ENCODE data around the gene KLK11.

KLK11 gene

DNA sequence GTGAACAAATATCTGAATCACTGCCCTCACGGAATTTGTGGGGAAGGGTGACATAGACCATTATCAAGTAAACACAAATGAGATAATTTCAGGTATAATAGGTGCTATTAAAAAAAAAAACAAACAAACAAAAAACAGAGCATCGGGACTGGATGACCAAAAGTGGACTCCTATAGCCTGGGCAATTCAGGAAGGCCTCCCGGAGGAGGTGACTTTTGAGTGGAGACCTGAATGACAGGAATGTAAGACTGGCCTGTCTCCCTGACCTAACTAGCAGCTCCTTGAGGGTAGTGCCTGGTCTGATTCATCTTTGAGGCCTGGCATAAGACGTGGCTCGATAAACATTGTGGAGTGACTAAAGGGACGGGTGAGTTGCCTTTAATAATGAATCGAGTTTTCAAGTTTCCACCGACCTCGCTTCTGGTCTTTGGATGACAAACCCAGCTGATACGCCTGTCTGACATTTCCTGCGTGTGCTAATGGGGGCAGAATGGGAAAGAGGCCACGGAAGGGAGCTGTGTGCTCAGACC is 13.7 kb downstream of the KLK11 start:
- Histone ChIP-seq H3K79me2 (ENCODE audit: insufficient read depth, low read length) (no peaks in the 10 kb centered on the region), H3K27me3 (ENCODE audit: insufficient read depth, low read length, poor library complexity) (no peaks in the 10 kb centered on the region), H3K4me2 (ENCODE audit: insufficient read depth, low read length) (no peak overlapping the region), H3K27ac (ENCODE audit: low read length) (no peak overlapping the region), H3K4me3 (ENCODE audit: low read depth in 1 of 2, low read length in 2 of 2) (no peak overlapping the region), H3K9ac (ENCODE audit: low read depth, low read length) (no peak overlapping the region), H3K4me1 (ENCODE audit: insufficient read depth, low read length) (no peaks in the 10 kb centered on the region), H2AFZ (ENCODE audit: low read depth, low read length) (no peak overlapping the region), H4K20me1 (ENCODE audit: insufficient read depth, low read length) (no peaks in the 10 kb centered on the region), H3K9me3 (ENCODE audit: insufficient read depth, low read length, severe bottlenecking) (no peaks in the 10 kb centered on the region), H3K36me3 (ENCODE audit: insufficient read depth, low read length) (no peaks in the 10 kb centered on the region)
- no peak for ATAC-seq (ENCODE audit: insufficient read depth, low read depth)
- TF ChIP-seq, protein P1, sequence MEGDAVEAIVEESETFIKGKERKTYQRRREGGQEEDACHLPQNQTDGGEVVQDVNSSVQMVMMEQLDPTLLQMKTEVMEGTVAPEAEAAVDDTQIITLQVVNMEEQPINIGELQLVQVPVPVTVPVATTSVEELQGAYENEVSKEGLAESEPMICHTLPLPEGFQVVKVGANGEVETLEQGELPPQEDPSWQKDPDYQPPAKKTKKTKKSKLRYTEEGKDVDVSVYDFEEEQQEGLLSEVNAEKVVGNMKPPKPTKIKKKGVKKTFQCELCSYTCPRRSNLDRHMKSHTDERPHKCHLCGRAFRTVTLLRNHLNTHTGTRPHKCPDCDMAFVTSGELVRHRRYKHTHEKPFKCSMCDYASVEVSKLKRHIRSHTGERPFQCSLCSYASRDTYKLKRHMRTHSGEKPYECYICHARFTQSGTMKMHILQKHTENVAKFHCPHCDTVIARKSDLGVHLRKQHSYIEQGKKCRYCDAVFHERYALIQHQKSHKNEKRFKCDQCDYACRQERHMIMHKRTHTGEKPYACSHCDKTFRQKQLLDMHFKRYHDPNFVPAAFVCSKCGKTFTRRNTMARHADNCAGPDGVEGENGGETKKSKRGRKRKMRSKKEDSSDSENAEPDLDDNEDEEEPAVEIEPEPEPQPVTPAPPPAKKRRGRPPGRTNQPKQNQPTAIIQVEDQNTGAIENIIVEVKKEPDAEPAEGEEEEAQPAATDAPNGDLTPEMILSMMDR (IDR thresholded peaks at IDR 0.05; ENCODE audit: borderline replicate concordance, extremely low read depth, low read length, poor library complexity, severe bottlenecking): no peak
- no peak for TF ChIP-seq EZH2 (IDR thresholded peaks at IDR 0.05; ENCODE audit: borderline replicate concordance, low read depth, low read length, severe bottlenecking)
- no peak for DNase-seq

DNA sequence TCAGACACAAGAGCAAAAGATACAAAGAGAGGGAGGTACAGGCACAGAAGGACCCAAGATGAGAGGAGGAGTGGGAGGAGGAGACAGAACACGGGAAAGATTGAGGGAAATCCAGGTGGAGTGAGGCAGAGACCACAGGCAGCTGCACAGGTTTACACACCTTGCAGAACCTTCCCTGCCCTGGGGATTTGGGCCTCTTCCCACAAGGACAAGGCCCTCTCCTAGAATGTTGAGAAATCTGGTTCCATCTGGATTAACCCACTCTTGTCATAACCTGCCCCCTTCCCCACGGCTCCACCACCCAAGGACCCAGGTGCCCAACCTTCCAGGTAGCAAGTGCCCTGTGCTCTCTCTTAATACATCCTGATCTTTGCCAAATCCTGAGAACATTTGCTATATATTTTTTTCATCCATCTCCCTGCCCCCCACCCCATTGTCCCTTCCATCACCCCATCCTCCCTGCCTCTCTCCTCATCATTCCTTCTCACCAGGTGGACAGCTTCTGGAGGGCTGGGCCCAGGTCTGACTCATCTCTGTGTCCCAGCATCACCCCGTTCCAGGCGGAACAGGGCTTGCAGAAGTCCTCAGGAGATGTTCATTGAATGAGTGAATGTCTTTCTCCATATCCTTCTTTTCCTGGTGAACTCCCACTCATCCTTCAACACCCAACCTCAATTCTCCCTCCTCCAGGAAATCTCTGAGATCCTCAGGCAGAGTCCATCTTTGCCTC is 16.2 kb downstream of the KLK11 start:
- Histone ChIP-seq H3K4me1 (ENCODE audit: insufficient read depth, low read length) (no peaks in the 10 kb centered on the region), H3K27me3 (ENCODE audit: insufficient read depth, low read length, poor library complexity) (no peaks in the 10 kb centered on the region), H3K9me3 (ENCODE audit: insufficient read depth, low read length, severe bottlenecking) (no peaks in the 10 kb centered on the region), H3K4me3 (ENCODE audit: low read depth in 1 of 2, low read length in 2 of 2) (no peak overlapping the region), H2AFZ (ENCODE audit: low read depth, low read length) (no peak overlapping the region), H3K4me2 (ENCODE audit: insufficient read depth, low read length) (no peak overlapping the region), H3K79me2 (ENCODE audit: insufficient read depth, low read length) (no peaks in the 10 kb centered on the region), H4K20me1 (ENCODE audit: insufficient read depth, low read length) (no peaks in the 10 kb centered on the region), H3K27ac (ENCODE audit: low read length) (no peak overlapping the region), H3K36me3 (ENCODE audit: insufficient read depth, low read length) (no peaks in the 10 kb centered on the region), H3K9ac (ENCODE audit: low read depth, low read length) (no peak overlapping the region)
- no peak for DNase-seq
- TF ChIP-seq, protein P1 (IDR thresholded peaks at IDR 0.05; ENCODE audit: borderline replicate concordance, extremely low read depth, low read length, poor library complexity, severe bottlenecking): no peak
- no peak for TF ChIP-seq EZH2 (IDR thresholded peaks at IDR 0.05; ENCODE audit: borderline replicate concordance, low read depth, low read length, severe bottlenecking)
- ATAC-seq (ENCODE audit: insufficient read depth, low read depth): no peak

DNA sequence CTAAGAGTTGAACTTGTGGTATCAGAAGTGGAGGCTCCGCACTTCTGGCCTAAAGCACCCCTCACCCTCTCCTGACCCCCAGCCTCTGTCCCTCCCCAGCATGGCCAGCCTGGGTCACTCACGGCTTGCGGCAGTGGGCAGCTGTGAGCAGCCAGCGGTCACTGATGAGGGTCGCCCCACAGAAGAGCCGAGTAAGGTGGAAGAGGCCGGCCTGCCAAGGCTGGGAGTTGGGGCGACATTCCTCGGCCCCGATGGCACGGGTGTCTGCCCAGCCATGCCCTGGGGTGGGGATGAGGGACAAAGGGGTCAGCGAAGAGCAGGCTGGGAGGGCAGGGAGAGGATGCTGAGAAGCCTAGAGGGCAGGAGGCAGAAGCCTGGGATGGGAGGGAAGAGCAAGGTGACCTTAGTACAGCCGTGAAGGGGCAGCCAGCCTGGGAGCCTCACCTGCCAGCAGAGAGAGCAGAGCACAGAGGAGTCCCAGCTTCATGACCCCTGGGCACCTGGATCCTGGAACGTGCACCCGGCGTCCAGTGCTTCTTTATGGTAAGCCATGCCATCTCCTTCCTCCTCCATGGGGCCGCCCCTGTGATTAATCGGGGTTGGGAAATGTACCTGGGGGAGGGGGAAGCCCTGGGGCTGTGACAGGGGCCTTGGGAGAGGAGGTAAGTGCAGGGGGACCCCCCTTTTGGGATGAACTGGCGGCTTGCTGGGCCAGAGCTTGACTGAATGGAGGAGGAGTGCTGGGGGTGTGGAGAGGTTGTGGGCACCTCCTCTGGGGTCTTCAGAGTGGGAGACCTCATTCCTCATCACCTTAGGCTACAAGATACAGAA is 17.1 kb downstream of the KLK11 start:
- Histone ChIP-seq H3K27me3 (ENCODE audit: insufficient read depth, low read length, poor library complexity) (no peaks in the 10 kb centered on the region), H3K9me3 (ENCODE audit: insufficient read depth, low read length, severe bottlenecking) (no peaks in the 10 kb centered on the region), H3K36me3 (ENCODE audit: insufficient read depth, low read length) (no peaks in the 10 kb centered on the region), H3K79me2 (ENCODE audit: insufficient read depth, low read length) (no peaks in the 10 kb centered on the region), H3K4me2 (ENCODE audit: insufficient read depth, low read length) (no peak overlapping the region), H3K9ac (ENCODE audit: low read depth, low read length) (no peak overlapping the region), H3K4me3 (ENCODE audit: low read depth in 1 of 2, low read length in 2 of 2) (no peak overlapping the region), H3K27ac (ENCODE audit: low read length) (no peak overlapping the region), H3K4me1 (ENCODE audit: insufficient read depth, low read length) (no peaks in the 10 kb centered on the region), H4K20me1 (ENCODE audit: insufficient read depth, low read length) (no peaks in the 10 kb centered on the region), H2AFZ (ENCODE audit: low read depth, low read length) (no peak overlapping the region)
- ATAC-seq (ENCODE audit: insufficient read depth, low read depth): no peak
- DNase-seq: no peak
- TF ChIP-seq, protein P1 (IDR thresholded peaks at IDR 0.05; ENCODE audit: borderline replicate concordance, extremely low read depth, low read length, poor library complexity, severe bottlenecking): no peak
- no peak for TF ChIP-seq EZH2 (IDR thresholded peaks at IDR 0.05; ENCODE audit: borderline replicate concordance, low read depth, low read length, severe bottlenecking)
